BJ (cell line): ENCODE measurements around the gene ZNF326. TPM values are rescaled to one million over a fixed set of nuclear protein-coding genes. Genes with fewer than 3 reads are reported as not detected.

Experiments
- CTCF ChIA-PET: fragments of 350-600 bp; formaldehyde crosslinking; extraction: SDS; loops from one replicate; lab custom pipeline; 2021; ENCODE audit warnings: antibody characterized with exemption, inconsistent platforms; lab: Yijun Ruan, JAX
- POLR2A ChIA-PET: fragments of 300-600 bp; sonication (Branson Sonifier 250); formaldehyde crosslinking; extraction: SDS; loops from one replicate; lab custom pipeline; 2021; ENCODE audit warnings: antibody characterized with exemption; lab: Charles Lee
- DNase-seq: peaks from one replicate; pipeline ENCODE4 v3.0.0-alpha.2; 2011; ENCODE audit warnings: low read depth
- H3K27me3 ChIP-seq: 2 replicates; pipeline ENCODE4 v1.6.0; 2011; ENCODE audit warnings: low read length; ENCODE audit not compliant: control insufficient read depth, insufficient read depth
- H3K36me3 ChIP-seq: 2 replicates; pipeline ENCODE4 v1.5.1; 2011; ENCODE audit warnings: low read length; ENCODE audit not compliant: control insufficient read depth, insufficient read depth
- H3K4me3 ChIP-seq: 2 replicates; pipeline ENCODE4 v1.5.1; 2011; ENCODE audit warnings: low read depth, mild to moderate bottlenecking, control low read depth, low read length
- polyA minus RNA-seq: library from RNA; depleted of rRNA, polyadenylated mRNA; stranded (reverse); fragments of >200 nt; gene quantifications from 2 replicates; pipeline ENCODE4 v1.2.3, GENCODE V29; 2011; rRNA and poly(A)+ RNA removed
- polyA plus RNA-seq: library from polyadenylated mRNA; depleted of rRNA; stranded (reverse); fragments of >200 nt; gene quantifications from 2 replicates; pipeline ENCODE4 v1.2.3, GENCODE V29; 2011; rRNA removed
- TF ChIP-seq, protein P1 (sequence below): IDR thresholded peaks from 2 replicates; pipeline ENCODE4 v1.5.1; 2011; ENCODE audit warnings: low read depth, mild to moderate bottlenecking, control low read depth, inconsistent platforms, low read length, moderate library complexity; ENCODE audit not compliant: insufficient read depth

The ZNF326 gene, protein sequence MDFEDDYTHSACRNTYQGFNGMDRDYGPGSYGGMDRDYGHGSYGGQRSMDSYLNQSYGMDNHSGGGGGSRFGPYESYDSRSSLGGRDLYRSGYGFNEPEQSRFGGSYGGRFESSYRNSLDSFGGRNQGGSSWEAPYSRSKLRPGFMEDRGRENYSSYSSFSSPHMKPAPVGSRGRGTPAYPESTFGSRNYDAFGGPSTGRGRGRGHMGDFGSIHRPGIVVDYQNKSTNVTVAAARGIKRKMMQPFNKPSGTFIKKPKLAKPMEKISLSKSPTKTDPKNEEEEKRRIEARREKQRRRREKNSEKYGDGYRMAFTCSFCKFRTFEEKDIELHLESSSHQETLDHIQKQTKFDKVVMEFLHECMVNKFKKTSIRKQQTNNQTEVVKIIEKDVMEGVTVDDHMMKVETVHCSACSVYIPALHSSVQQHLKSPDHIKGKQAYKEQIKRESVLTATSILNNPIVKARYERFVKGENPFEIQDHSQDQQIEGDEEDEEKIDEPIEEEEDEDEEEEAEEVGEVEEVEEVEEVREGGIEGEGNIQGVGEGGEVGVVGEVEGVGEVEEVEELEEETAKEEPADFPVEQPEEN
- polyA plus RNA-seq: 7.6 and 14.0 TPM in 2 replicates
- polyA minus RNA-seq: 9.0 and 10.0 TPM in 2 replicates

DNA sequence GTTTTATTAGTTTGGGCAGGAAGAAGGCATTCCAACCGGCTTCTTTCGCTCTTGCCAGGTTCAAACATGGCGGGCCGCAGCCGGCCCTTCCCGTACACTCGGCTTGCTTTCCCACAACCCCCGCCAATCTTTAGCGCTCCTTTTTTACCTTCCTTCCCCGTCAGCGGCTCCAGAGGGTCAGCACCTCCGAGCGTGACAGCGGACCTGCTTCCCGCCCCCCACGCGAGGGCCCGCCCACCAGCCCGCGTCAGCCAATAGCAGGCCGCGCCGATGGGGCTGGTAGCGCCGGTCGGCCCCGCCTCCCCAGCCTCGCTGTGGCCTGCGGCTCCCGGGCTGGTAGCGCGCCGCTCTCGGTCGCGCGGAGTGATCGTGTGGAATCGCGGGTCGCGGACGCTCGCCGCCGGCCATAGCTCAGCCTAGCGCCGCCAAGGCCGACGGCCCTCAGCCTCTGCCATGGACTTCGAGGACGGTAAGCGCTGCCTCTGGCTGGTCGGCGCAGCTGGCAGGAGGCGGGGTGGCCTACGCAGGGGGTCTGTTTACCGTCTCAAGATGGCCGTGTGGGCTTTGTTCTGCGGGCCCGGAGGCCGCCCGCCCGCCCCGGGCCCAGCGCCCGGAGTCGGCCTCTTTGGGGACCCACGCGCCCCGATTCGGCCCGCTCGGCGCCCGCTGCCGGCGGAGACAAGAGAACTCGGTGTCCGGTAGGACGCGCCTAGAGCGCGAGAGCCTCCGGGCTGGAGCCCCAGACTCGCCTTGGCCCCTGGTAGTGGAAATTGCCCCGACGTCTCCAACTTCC is at the start of gene ZNF326:
ZNF326 (plus strand) TSS at position 306 of the 793 bp plus-strand sequence; CDS start at position 454, 148 bp downstream.
- Histone ChIP-seq H3K4me3 (peak within 1 kb of the TSS; percentile 96), H3K27me3 (no peaks in the 10 kb centered on the region), H3K36me3 (no peaks in the 10 kb centered on the region)
- CTCF ChIA-PET: interaction anchor here (0.6 kb wide), 1 partner anchor 214 kb away, joined by 3 read pairs; no protein-coding TSS in a partner anchor
- TF ChIP-seq, protein P1, sequence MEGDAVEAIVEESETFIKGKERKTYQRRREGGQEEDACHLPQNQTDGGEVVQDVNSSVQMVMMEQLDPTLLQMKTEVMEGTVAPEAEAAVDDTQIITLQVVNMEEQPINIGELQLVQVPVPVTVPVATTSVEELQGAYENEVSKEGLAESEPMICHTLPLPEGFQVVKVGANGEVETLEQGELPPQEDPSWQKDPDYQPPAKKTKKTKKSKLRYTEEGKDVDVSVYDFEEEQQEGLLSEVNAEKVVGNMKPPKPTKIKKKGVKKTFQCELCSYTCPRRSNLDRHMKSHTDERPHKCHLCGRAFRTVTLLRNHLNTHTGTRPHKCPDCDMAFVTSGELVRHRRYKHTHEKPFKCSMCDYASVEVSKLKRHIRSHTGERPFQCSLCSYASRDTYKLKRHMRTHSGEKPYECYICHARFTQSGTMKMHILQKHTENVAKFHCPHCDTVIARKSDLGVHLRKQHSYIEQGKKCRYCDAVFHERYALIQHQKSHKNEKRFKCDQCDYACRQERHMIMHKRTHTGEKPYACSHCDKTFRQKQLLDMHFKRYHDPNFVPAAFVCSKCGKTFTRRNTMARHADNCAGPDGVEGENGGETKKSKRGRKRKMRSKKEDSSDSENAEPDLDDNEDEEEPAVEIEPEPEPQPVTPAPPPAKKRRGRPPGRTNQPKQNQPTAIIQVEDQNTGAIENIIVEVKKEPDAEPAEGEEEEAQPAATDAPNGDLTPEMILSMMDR: no peak
- peak; percentile 87 for DNase-seq
- POLR2A ChIA-PET: no interaction called here

- POLR2A ChIA-PET: no interaction called here
Observed at GRCh38 chr1:89945852-89946476, 48.9 kb upstream of the ZNF326 start.

GRCh38 chr1:89946532-89946931 is 48.4 kb upstream of the ZNF326 start:
- Histone ChIP-seq H3K27me3 (no peaks in the 10 kb centered on the region), H3K4me3 (no peak overlapping the region), H3K36me3 (no peaks in the 10 kb centered on the region)
- ChIA-PET POLR2A (no interaction called here), CTCF (interaction anchor here (1.4 to 1.6 kb wide), 2 partner anchors 43 to 103 kb away, joined by 4 read pairs; no protein-coding TSS in a partner anchor)
- no peak for DNase-seq
- TF ChIP-seq, protein P1: no peak

More at GRCh38 chr1:89945852-89946476, 48.9 kb upstream of the ZNF326 start:
- no peaks in the 10 kb centered on the region for H3K36me3 ChIP-seq
- no peak overlapping the region for H3K4me3 ChIP-seq
- no peak for DNase-seq
- H3K27me3 ChIP-seq: no peaks in the 10 kb centered on the region
- CTCF ChIA-PET: interaction anchor here (1.6 kb wide), 1 partner anchor 43 kb away, joined by 4 read pairs; no protein-coding TSS in a partner anchor
- TF ChIP-seq, protein P1: no peak

DNA sequence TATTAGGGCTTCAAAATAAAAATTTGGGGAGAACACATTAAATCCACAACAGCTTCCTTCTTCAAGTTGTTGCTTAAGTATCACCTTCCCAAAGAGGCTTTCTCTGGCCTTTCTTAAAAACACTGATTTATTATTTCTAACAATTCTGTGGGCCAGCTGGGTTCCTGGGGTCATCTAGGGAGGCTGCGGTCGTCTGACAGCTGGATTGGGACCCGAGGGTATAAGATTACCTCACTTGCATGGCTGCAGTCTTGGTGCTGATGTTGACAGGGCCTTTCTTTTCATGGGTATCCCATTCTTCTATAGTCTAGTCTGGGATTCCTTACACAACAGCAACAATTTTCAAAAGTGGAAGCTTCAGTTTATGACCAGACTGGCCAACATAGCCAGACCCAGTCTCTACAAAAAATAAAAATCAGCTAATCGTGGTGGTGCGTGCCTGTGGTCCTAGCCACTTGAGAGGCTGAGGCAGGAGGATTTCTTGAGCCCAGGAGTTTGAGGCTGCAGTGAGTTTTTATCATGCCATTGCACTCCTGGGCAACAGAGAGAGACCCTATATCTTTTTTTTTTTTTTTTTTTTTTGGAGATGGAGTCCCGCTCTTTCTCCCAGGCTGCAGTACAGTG is 46.1 kb upstream of the ZNF326 start:
- no peak for DNase-seq
- Histone ChIP-seq H3K27me3 (no peaks in the 10 kb centered on the region), H3K36me3 (no peaks in the 10 kb centered on the region), H3K4me3 (no peak overlapping the region)
- ChIA-PET CTCF (interaction anchor here (0.9 kb wide), 1 partner anchor 18 kb away, joined by 3 read pairs; no protein-coding TSS in a partner anchor), POLR2A (no interaction called here)
- TF ChIP-seq, protein P1: no peak
